Endothelial cell of umbilical vein (primary cell): ENCODE results near the gene LRRC8C. TPM values are rescaled to one million over a fixed set of nuclear protein-coding genes. Genes with fewer than 3 reads are reported as not detected.

Experiments
- Bru-seq: library from RNA; stranded (reverse); fragments of 400-500 nt; gene quantifications from one replicate; lab custom pipeline; 2021; lab: Mats Ljungman, UMichigan
- BruChase-seq, 2 experiments: library from RNA; stranded (reverse); fragments of 400-500 nt; gene quantifications; one replicate each; lab custom pipeline; 2021; lab: Mats Ljungman, UMichigan
- BruUV-seq: library from RNA; stranded (reverse); fragments of 400-500 nt; replicated peaks from 2 replicates; lab custom pipeline; 2021; lab: Mats Ljungman, UMichigan
- CTCF ChIA-PET: fragments of 300-600, 350-600 bp; sonication (Branson Sonifier 250); formaldehyde crosslinking; loops from one replicate; lab custom pipeline; 2021; ENCODE audit warnings: antibody characterized with exemption, inconsistent platforms; lab: Charles Lee
- POLR2A ChIA-PET: fragments of 300-600, 350-600 bp; sonication (Branson Sonifier 250); formaldehyde crosslinking; loops from one replicate; lab custom pipeline; 2021; ENCODE audit warnings: antibody characterized with exemption, inconsistent platforms; lab: Charles Lee
- DNase-seq: peaks from one replicate; pipeline ENCODE4 v3.0.0-alpha.2; 2011; ENCODE audit warnings: low read depth, low spot score
- FAIRE-seq: peaks from 2 replicates; lab custom pipeline; 2011; peaks lifted over from hg19 to GRCh38; lab: Jason Lieb, UNC
- H2AFZ ChIP-seq: 2 replicates; pipeline ENCODE4 v1.6.0; 2012; ENCODE audit warnings: low read depth, low read length, control low read depth, inconsistent platforms
- H3K27ac ChIP-seq: 2 replicates; pipeline ENCODE4 v1.5.1; 2011; ENCODE audit warnings: low read depth, mild to moderate bottlenecking, control low read depth, low read length, moderate library complexity; ENCODE audit not compliant: insufficient read depth
- H3K27me3 ChIP-seq, 2 experiments: 2 replicates each; pipeline versions ENCODE4 v1.6.0 to v1.6.1; 2011; ENCODE audit warnings: low read length in 2 of 2, mixed read lengths in 1 of 2; ENCODE audit not compliant: control insufficient read depth in 2 of 2, insufficient read depth in 2 of 2
- H3K36me3 ChIP-seq, 2 experiments: 2 replicates in 1 of 2; 3 replicates in 1 of 2; pipeline ENCODE4 v1.5.1; 2011; ENCODE audit warnings: low read length in 2 of 2, mild to moderate bottlenecking in 1 of 2, moderate library complexity in 1 of 2; ENCODE audit not compliant: control insufficient read depth in 2 of 2, insufficient read depth in 2 of 2; ENCODE audit errors: extremely low read depth in 1 of 2
- H3K4me1 ChIP-seq: 3 replicates; pipeline ENCODE4 v1.5.1; 2011; ENCODE audit warnings: mild to moderate bottlenecking, low read length; ENCODE audit not compliant: control insufficient read depth, insufficient read depth; ENCODE audit errors: extremely low read depth
- H3K4me2 ChIP-seq: 2 replicates; pipeline ENCODE4 v1.6.1; 2011; ENCODE audit warnings: low read length, control low read depth, mixed read lengths; ENCODE audit not compliant: insufficient read depth
- H3K4me3 ChIP-seq, 3 experiments: fragments of 200-600 bp in 1 of 3; sonication (generic), shearing (Covaris generic) in 1 of 3; replicated peaks in 1 of 3; 2 replicates each; pipeline ENCODE4 v1.5.1; 2011 to 2016; ENCODE audit warnings: control low read depth in 3 of 3, low read length in 3 of 3, mild to moderate bottlenecking in 2 of 3, inconsistent platforms in 1 of 3, low read depth in 1 of 3, moderate library complexity in 1 of 3; ENCODE audit not compliant: insufficient read depth in 1 of 3
- H3K79me2 ChIP-seq: 2 replicates; pipeline ENCODE4 v1.6.0; 2012; ENCODE audit warnings: low read length, inconsistent platforms; ENCODE audit not compliant: control insufficient read depth, insufficient read depth
- H3K9ac ChIP-seq: replicated peaks from 2 replicates; pipeline ENCODE3; 2011; ENCODE audit warnings: low read length, control low read depth; ENCODE audit not compliant: insufficient read depth; ENCODE audit errors: extremely low read depth
- H3K9me1 ChIP-seq: replicated peaks from 3 replicates; pipeline ENCODE4 v1.6.0; 2011; ENCODE audit warnings: mild to moderate bottlenecking, low read length; ENCODE audit not compliant: control insufficient read depth, insufficient read depth; ENCODE audit errors: extremely low read depth
- H3K9me3 ChIP-seq: replicated peaks from 2 replicates; pipeline ENCODE4 v1.5.1; 2012; ENCODE audit warnings: low read length, inconsistent platforms; ENCODE audit not compliant: control insufficient read depth, insufficient read depth
- H4K20me1 ChIP-seq: replicated peaks from 2 replicates; pipeline ENCODE3; 2011; ENCODE audit warnings: mild to moderate bottlenecking, low read length; ENCODE audit not compliant: control insufficient read depth, insufficient read depth; ENCODE audit errors: extremely low read depth
- EZH2 ChIP-seq: IDR thresholded peaks from 2 replicates; pipeline ENCODE4 v1.6.1; 2012; ENCODE audit warnings: borderline replicate concordance, low read depth, mild to moderate bottlenecking, moderate library complexity, low read length, inconsistent platforms; ENCODE audit not compliant: severe bottlenecking
- FOS ChIP-seq: IDR thresholded peaks from 2 replicates; pipeline ENCODE4 v1.6.1; 2011; ENCODE audit warnings: mild to moderate bottlenecking, low read length, moderate library complexity, borderline replicate concordance; ENCODE audit not compliant: insufficient read depth
- GATA2 ChIP-seq: IDR thresholded peaks from 2 replicates; pipeline ENCODE4 v1.7.0; 2011; ENCODE audit warnings: low read depth, mild to moderate bottlenecking, moderate library complexity, mixed read lengths, low read length; ENCODE audit not compliant: insufficient read length, insufficient read depth
- JUN ChIP-seq: IDR thresholded peaks from 2 replicates; pipeline ENCODE4 v1.6.1; 2011; ENCODE audit warnings: borderline replicate concordance, low read depth; ENCODE audit not compliant: insufficient read length, insufficient read depth
- MYC ChIP-seq: IDR thresholded peaks from one replicate; pipeline ENCODE4 v1.6.1; 2011; ENCODE audit warnings: mild to moderate bottlenecking, low read depth, low read length
- POLR2A ChIP-seq: IDR thresholded peaks from 2 replicates; pipeline ENCODE4 v1.6.1; 2012; ENCODE audit warnings: low read depth, mild to moderate bottlenecking, control low read depth, low read length
- POLR2AphosphoS5 ChIP-seq: IDR thresholded peaks from 2 replicates; pipeline ENCODE4 v1.6.1; 2012; ENCODE audit warnings: low read depth, mild to moderate bottlenecking, control low read depth, low read length, moderate library complexity; ENCODE audit not compliant: insufficient read depth
- dilution Hi-C: fragments of 300-500 bp; cut with MboI; formaldehyde crosslinking; loops from one replicate; pipeline ENCODE4 v1.15.0; 2019; ENCODE audit warnings: low sequenced_read_pairs; ENCODE audit not compliant: extremely low pct_ligation_motif_present
- intact Hi-C: fragments of 100-400 bp; cut with micrococcal nuclease; formaldehyde crosslinking; loops from one replicate; pipeline ENCODE4 v1.10.0; 2022
- long read RNA-seq: library from polyadenylated mRNA; stranded (forward); transcript quantifications from one replicate; pipeline ENCODE4 v2.0.0, GENCODE V29; 2021
- polyA minus RNA-seq, 3 experiments: library from RNA; depleted of rRNA, polyadenylated mRNA; stranded (reverse); fragments of >200 nt; gene quantifications; 1 replicate in 1 of 3; 2 replicates in 2 of 3; pipeline ENCODE4 v1.2.3, GENCODE V29; 2011
- polyA plus RNA-seq, 4 experiments: library from polyadenylated mRNA; depleted of rRNA in 3 of 4; stranded (reverse) in 3 of 4; unstranded in 1 of 4; fragments of >200 nt; gene quantifications; 2 replicates each; pipeline versions ENCODE4 v1.2.1 to v1.2.3, GENCODE V29; 2011 to 2012; ENCODE audit warnings: missing spikeins in 1 of 4
- total RNA-seq: library from RNA; stranded (reverse); gene quantifications from 2 replicates; pipeline ENCODE4 v1.2.3, GENCODE V29; 2021
- TF ChIP-seq, protein P1 (sequence below), 2 donors: IDR thresholded peaks; 1 replicate in 1 of 2; 2 replicates in 1 of 2; pipeline ENCODE4 v1.5.1; 2011; ENCODE audit warnings: low read length in 2 of 2, mild to moderate bottlenecking in 2 of 2, moderate library complexity in 2 of 2, control low read depth in 1 of 2, inconsistent platforms in 1 of 2, low read depth in 1 of 2; ENCODE audit not compliant: insufficient read depth in 1 of 2; ENCODE audit errors: extremely low read depth in 1 of 2
- TF ChIP-seq, protein P2 (sequence below): IDR thresholded peaks from 2 replicates; pipeline ENCODE4 v1.6.1; 2011; ENCODE audit not compliant: insufficient read depth, insufficient read length

The LRRC8C gene
- 40.6 and 51.5 TPM in 2 replicates for total RNA-seq
- 30.7 and 33.6 TPM in 2 replicates for polyA plus RNA-seq
- polyA plus RNA-seq (2011; cell fraction: cytosol; rRNA removed) = 32.7 and 35.8 TPM in 2 replicates
- polyA plus RNA-seq (2011; cell fraction: nucleus; rRNA removed) = 35.7 and 39.2 TPM in 2 replicates
- 23.4 and 35.1 TPM in 2 replicates for polyA plus RNA-seq (2012)
- polyA minus RNA-seq = 68.3 and 69.0 TPM in 2 replicates
- 2.2 TPM for polyA minus RNA-seq (2011; cell fraction: cytosol; rRNA and poly(A)+ RNA removed)
- polyA minus RNA-seq (2011; cell fraction: nucleus; rRNA and poly(A)+ RNA removed) = 52.4 and 74.1 TPM in 2 replicates
- percentile 99 among the genes with signal in this experiment for Bru-seq, nascent RNA
- BruChase-seq, experiment 1, labeled RNA remaining after a 6-hour chase = percentile 95 among the genes with signal in this experiment
- BruChase-seq, experiment 2, labeled RNA remaining after a 2-hour chase = percentile 100 among the genes with signal in this experiment
- long read RNA-seq, full-length matches to known transcripts = 133 of 149 reads
- long read RNA-seq, partial matches to known transcripts = 6 of 149 reads
- long read RNA-seq, other reads (novel, unspliced or antisense) = 10 of 149 reads

DNA sequence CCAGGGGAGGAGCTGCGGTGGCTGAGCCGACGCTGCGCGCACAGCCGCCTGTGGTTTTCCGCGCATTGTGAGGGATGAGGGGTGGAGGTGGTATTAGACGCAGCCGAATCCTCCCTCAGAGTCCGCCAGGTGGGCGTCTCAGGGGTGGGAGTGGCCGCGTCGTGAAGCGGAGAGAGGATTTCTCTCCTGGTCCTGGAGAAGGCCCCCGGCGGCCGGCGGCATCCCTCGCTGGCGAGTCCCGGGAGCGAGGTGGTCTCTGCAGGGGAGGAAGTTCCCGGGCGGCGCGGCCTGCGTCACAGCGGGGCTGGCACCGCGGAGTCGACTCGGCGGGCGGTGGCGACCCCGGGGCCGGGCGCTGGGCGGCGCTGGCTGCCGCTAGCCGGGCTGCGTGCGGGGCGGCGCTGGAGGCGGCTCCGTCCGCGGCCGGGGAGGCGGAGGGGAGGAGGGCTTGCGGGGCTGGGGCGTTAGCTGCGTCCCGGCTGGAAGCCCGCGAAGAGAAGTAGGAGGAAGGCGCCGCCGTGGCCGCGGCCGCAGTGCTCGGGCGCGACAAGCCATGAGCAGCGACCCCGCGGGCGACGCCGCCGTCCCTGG is at the start of gene LRRC8C:
TSS of gene LRRC8C (plus strand) at position 464 of the 591 bp plus-strand sequence. CDS start 53,354 bp downstream, outside the sequence.
- Histone ChIP-seq H3K27ac (peak within 1 kb of the TSS; percentile 97), H3K36me3 (no peaks in the 10 kb centered on the region), H3K4me1 (peaks cover 32% of the 10 kb centered on the region), H3K4me2 (peak within 1 kb of the TSS; percentile 96), H3K9ac (peak within 1 kb of the TSS; percentile 99), H3K4me3 (peak within 1 kb of the TSS; percentile 72 to 100 (median 99)), H3K9me3 (no peaks in the 10 kb centered on the region), H3K9me1 (no peaks in the 10 kb centered on the region), H3K79me2 (peaks cover 42% of the 10 kb centered on the region), H3K27me3 (no peaks in the 10 kb centered on the region), H4K20me1 (no peaks in the 10 kb centered on the region), H2AFZ (peak within 1 kb of the TSS; percentile 74)
- dilution Hi-C loops = no loop called here
- FAIRE-seq (peak; percentile 35), DNase-seq (peak; percentile 84)
- intact Hi-C loops = loop anchor here (1.0 to 5.0 kb wide), 5 partner anchors 78 to 640 kb away; partner anchors contain the start of genes KYAT3 and RBMXL1
- TF ChIP-seq, protein P1, sequence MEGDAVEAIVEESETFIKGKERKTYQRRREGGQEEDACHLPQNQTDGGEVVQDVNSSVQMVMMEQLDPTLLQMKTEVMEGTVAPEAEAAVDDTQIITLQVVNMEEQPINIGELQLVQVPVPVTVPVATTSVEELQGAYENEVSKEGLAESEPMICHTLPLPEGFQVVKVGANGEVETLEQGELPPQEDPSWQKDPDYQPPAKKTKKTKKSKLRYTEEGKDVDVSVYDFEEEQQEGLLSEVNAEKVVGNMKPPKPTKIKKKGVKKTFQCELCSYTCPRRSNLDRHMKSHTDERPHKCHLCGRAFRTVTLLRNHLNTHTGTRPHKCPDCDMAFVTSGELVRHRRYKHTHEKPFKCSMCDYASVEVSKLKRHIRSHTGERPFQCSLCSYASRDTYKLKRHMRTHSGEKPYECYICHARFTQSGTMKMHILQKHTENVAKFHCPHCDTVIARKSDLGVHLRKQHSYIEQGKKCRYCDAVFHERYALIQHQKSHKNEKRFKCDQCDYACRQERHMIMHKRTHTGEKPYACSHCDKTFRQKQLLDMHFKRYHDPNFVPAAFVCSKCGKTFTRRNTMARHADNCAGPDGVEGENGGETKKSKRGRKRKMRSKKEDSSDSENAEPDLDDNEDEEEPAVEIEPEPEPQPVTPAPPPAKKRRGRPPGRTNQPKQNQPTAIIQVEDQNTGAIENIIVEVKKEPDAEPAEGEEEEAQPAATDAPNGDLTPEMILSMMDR (IDR thresholded peaks at IDR 0.05; ENCODE audit: extremely low read depth in 1 of 2, insufficient read depth in 1 of 2, low read depth in 1 of 2, low read length in 2 of 2) = peak; percentile 18 to 69
- TF ChIP-seq JUN = no peak
- TF ChIP-seq GATA2 = no peak
- no peak for TF ChIP-seq EZH2
- TF ChIP-seq, protein P2, sequence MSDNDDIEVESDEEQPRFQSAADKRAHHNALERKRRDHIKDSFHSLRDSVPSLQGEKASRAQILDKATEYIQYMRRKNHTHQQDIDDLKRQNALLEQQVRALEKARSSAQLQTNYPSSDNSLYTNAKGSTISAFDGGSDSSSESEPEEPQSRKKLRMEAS = no peak
- no peak for TF ChIP-seq FOS
- peak; percentile 73 for TF ChIP-seq POLR2A
- no peak for TF ChIP-seq MYC
- TF ChIP-seq POLR2AphosphoS5 = peak; percentile 82
- CTCF ChIA-PET = interaction anchor here (0.7 to 10.8 kb wide), 20 partner anchors 10 to 150 kb away, joined by 3 to 230 read pairs (median 5); no protein-coding TSS in a partner anchor
- BruUV-seq = no TSS peak
- POLR2A ChIA-PET = interaction anchor here (0.7 to 2.6 kb wide), 2 partner anchors 125 to 130 kb away, joined by 3 to 16 read pairs; no protein-coding TSS in a partner anchor
